Measurements from ENCODE around the gene SYT5. TPM values are rescaled to one million over a fixed set of nuclear protein-coding genes. Genes with fewer than 3 reads are reported as not detected.

The SYT5 gene
- total RNA-seq, 1 experiment from 2014 or later: 4.5 TPM

DNA sequence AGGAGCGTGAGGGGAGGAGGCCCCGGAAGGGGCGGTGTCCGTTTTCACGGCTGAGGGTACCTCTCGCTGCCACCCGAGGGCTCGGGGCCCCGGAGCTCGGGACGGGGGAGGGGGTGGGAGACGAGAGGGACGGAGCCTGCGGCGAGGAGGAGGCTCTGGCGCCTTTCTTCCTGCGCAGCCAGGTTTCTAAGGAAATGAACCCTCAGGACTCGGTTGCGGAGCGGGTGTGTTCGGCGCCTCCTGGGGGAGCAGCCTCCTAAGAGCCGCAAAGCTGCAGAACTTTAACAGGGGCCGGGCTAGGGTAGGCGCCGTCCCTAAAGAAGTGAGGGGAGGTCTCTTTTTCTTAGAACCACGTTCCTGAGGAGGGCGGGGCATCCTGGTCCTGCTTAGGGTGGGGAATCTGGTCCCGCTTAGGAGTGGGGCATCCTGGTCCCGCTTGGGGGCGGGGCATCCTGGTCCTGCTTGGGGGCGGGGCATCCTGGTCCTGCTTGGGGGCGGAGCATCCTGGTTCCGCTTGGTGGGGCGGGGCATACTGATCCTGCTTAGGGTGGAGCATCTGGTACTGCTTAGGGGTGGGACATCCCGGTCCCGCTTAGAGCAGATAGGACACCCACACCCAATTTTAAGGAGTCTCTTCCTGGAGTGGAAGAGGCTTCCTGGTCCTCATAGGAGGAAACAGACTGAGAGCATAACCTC is 6.2 kb downstream of the SYT5 start:
- peak overlapping the region; percentile 32 for H3K4me2 ChIP-seq (ENCODE audit: insufficient read depth, insufficient read length, low read length)
- H3K9ac ChIP-seq (ENCODE audit: extremely low read depth, insufficient read length, low read length): no peak overlapping the region
- no peak overlapping the region for H3K18ac ChIP-seq (ENCODE audit: insufficient read length, low read depth, low read length)

More for the DNA sequence above, 6.2 kb downstream of the SYT5 start:
- no peaks in the 10 kb centered on the region for H3K27me3 ChIP-seq (ENCODE audit: insufficient read depth, low read length)
- no peak overlapping the region for H3K14ac ChIP-seq (ENCODE audit: insufficient read depth, low read length)
- H2BK20ac ChIP-seq (ENCODE audit: low read depth, low read length, poor library complexity, severe bottlenecking): no peak overlapping the region
- no peak overlapping the region for H3K23ac ChIP-seq (ENCODE audit: insufficient read length, low read depth, low read length)
- H3K4me1 ChIP-seq (ENCODE audit: insufficient read depth, low read length): peaks cover 2% of the 10 kb centered on the region; the same call in 1 of the 2 replicates
- TF ChIP-seq, protein P1, sequence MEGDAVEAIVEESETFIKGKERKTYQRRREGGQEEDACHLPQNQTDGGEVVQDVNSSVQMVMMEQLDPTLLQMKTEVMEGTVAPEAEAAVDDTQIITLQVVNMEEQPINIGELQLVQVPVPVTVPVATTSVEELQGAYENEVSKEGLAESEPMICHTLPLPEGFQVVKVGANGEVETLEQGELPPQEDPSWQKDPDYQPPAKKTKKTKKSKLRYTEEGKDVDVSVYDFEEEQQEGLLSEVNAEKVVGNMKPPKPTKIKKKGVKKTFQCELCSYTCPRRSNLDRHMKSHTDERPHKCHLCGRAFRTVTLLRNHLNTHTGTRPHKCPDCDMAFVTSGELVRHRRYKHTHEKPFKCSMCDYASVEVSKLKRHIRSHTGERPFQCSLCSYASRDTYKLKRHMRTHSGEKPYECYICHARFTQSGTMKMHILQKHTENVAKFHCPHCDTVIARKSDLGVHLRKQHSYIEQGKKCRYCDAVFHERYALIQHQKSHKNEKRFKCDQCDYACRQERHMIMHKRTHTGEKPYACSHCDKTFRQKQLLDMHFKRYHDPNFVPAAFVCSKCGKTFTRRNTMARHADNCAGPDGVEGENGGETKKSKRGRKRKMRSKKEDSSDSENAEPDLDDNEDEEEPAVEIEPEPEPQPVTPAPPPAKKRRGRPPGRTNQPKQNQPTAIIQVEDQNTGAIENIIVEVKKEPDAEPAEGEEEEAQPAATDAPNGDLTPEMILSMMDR (conservative IDR thresholded peaks at IDR 0.05): peak; percentile 20; the same call in 1 of the 3 replicates
- no peak overlapping the region for H4K5ac ChIP-seq (ENCODE audit: insufficient read length, low read depth, low read length)
- H2BK12ac ChIP-seq (ENCODE audit: insufficient read length, low read depth, low read length): no peak overlapping the region
- no peaks in the 10 kb centered on the region for H4K20me1 ChIP-seq (ENCODE audit: control insufficient read depth, insufficient read depth, insufficient read length)
- H3K79me1 ChIP-seq (ENCODE audit: insufficient read depth, low read depth, low read length, poor library complexity, severe bottlenecking): no peaks in the 10 kb centered on the region
- H3K79me2 ChIP-seq (ENCODE audit: insufficient read depth, low read length): no peaks in the 10 kb centered on the region
- peak; percentile 95 for DNase-seq
- no peak overlapping the region for H2BK15ac ChIP-seq (ENCODE audit: low read depth, low read length)
- H3K4me1 Mint-ChIP-seq: peaks cover 29 to 50% of the 10 kb centered on the region in 2 experiments
- no peak overlapping the region for H2BK5ac ChIP-seq (ENCODE audit: insufficient read length, low read length)
- no CpG with 5 or more reads among the region's 37 CpGs for WGBS (ENCODE audit: extremely low coverage, insufficient read length, low lambda C conversion rate)
- H3K4me3 Mint-ChIP-seq: peak overlapping the region; percentile 66 to 92
- H3K36me3 Mint-ChIP-seq (ENCODE audit: insufficient read depth in 1 of 3, low read depth in 3 of 3): no peaks in the 10 kb centered on the region
- H2AK5ac ChIP-seq (ENCODE audit: insufficient read length, low read length): no peak overlapping the region
- no peaks in the 10 kb centered on the region for H3K9me3 ChIP-seq (ENCODE audit: control insufficient read depth, low read depth, low read length)
- no peak overlapping the region for H2AFZ ChIP-seq (ENCODE audit: low read length)
- H3K27ac ChIP-seq (ENCODE audit: insufficient read length, low read depth, low read length): no peak overlapping the region
- no peak overlapping the region for H4K91ac ChIP-seq (ENCODE audit: insufficient read length, low read depth, low read length)
- no peak overlapping the region for H3T11ph ChIP-seq (ENCODE audit: low read length)
- peaks cover 24% of the 10 kb centered on the region for H3K23me2 ChIP-seq (ENCODE audit: insufficient read length, low read depth, low read length, poor library complexity, severe bottlenecking)
- H3K56ac ChIP-seq (ENCODE audit: insufficient read length, low read depth, low read length): no peak overlapping the region
- H3K4ac ChIP-seq (ENCODE audit: low read depth, low read length): no peak overlapping the region
- peaks cover 2 to 8% of the 10 kb centered on the region in 2 experiments; a peak in 4 of 5 replicates for H3K9me3 Mint-ChIP-seq
- H4K8ac ChIP-seq (replicated peaks; ENCODE audit: insufficient read length, low read depth, low read length): no peak overlapping the region
- H3K27ac Mint-ChIP-seq: no peak overlapping the region
- no peak overlapping the region for H2BK120ac ChIP-seq (ENCODE audit: low read depth, low read length, poor library complexity, severe bottlenecking)
- peaks cover 81% of the 10 kb centered on the region for H3K27me3 Mint-ChIP-seq (ENCODE audit: low read depth)

Measured in H9 (cell line).